Measurements from ENCODE around the gene CRYBG2. TPM values are rescaled to one million over a fixed set of nuclear protein-coding genes. Genes with fewer than 3 reads are reported as not detected.

CRYBG2 gene
- total RNA-seq, 1 donor from 2014 or later = 6.3 TPM

DNA sequence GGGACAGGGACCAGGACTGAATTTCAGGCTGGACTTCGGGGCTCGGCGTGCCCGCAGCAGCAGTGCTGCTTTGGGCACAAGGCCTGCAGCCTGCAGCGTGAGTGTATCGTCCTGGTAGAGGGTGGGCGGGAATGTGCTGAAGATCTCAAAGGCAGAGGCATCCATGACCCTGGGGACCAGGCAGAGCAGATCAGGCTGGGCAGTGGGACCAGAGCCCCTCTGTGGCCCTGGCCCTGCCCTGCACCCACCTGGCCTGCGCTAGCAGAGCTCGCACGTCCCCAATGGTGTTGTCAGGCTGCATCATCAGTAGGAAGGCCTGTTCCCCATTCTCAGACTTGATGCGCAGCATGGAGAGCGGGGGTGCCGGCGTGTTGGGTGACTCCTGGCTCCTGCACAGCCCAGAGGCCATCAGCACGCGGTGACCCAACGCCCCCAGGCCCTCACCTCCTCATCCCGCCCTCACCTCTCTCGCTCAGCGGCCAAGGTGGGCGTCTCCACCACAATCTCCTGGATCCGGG is 71.5 kb downstream of the CRYBG2 start:
- H3K4me1 Mint-ChIP-seq = peaks cover 53% of the 10 kb centered on the region
- H3K36me3 Mint-ChIP-seq (ENCODE audit: low read depth) = peaks cover 6% of the 10 kb centered on the region
- H3K9me3 Mint-ChIP-seq = no peaks in the 10 kb centered on the region
- no peak overlapping the region for H3K27ac Mint-ChIP-seq (ENCODE audit: unreplicated experiment)
- TF ChIP-seq CTCF (conservative IDR thresholded peaks at IDR 0.05) = no peak
- peak overlapping the region; percentile 56 for H3K4me3 Mint-ChIP-seq
- DNase-seq (ENCODE audit: low read depth, low spot score) = no peak
- peaks cover 5% of the 10 kb centered on the region for H3K27me3 Mint-ChIP-seq (ENCODE audit: low read depth)

DNA sequence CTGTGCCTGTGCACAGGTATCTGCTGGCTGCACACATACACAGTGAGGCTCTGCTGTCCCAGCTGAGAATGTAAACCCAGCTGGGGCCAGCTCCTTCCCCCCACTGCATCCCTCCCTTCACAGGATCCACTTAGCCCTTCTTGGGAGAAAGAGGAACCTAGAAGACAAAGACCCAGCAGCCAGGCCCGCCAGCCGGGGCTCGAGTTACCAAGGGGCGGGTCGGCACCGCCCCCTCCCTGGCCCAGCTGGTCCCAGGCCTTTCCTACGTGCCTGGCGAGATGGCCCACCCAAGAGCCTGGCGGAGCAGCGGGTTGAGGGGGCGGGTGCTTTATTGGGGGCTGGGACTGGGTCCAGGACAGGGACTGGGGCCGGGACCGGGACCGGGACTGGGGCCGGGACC is 72.0 kb downstream of the CRYBG2 start:
- TF ChIP-seq CTCF (conservative IDR thresholded peaks at IDR 0.05) = no peak
- H3K4me1 Mint-ChIP-seq = peaks cover 49% of the 10 kb centered on the region
- H3K36me3 Mint-ChIP-seq (ENCODE audit: low read depth) = peaks cover 6% of the 10 kb centered on the region
- H3K9me3 Mint-ChIP-seq = no peaks in the 10 kb centered on the region
- peak overlapping the region; percentile 89 for H3K4me3 Mint-ChIP-seq
- peaks cover 5% of the 10 kb centered on the region for H3K27me3 Mint-ChIP-seq (ENCODE audit: low read depth)
- peak; percentile 42 for DNase-seq (ENCODE audit: low read depth, low spot score)
- H3K27ac Mint-ChIP-seq (ENCODE audit: unreplicated experiment) = peak overlapping the region; percentile 39

DNA sequence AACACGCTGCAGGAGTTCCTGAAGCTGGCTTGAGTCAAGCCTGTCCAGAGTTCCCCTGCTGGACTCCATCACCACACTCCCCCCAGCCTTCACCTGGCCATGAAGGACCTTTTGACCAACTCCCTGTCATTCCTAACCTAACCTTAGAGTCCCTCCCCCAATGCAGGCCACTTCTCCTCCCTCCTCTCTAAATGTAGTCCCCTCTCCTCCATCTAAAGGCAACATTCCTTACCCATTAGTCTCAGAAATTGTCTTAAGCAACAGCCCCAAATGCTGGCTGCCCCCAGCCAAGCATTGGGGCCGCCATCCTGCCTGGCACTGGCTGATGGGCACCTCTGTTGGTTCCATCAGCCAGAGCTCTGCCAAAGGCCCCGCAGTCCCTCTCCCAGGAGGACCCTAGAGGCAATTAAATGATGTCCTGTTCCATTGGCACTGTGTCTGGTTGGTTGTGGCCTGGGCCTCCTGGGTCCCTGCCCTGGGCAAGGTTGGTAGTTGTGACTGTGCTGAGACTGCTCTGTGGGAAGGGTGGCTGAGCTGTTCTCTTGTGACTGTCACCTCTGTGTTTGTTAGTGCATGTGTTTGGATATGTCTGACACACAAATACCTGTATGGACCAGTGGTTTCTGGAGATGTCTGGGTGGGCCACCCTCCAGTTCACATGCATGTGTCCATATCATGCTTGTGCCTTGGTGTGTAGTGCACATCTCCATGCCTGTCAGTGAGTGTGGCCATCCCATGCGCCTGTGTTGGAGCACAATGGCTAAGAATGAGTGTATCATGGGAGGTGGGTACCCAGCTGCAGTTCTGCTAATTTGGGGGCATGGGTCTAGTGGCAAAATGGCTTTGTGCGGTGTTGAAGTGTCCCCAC is 72.6 kb downstream of the CRYBG2 start:
- TF ChIP-seq CTCF (conservative IDR thresholded peaks at IDR 0.05) = no peak
- Mint-ChIP-seq H3K4me1 (peaks cover 51% of the 10 kb centered on the region), H3K4me3 (peak overlapping the region; percentile 89), H3K27ac (ENCODE audit: unreplicated experiment) (peak overlapping the region; percentile 39), H3K36me3 (ENCODE audit: low read depth) (peaks cover 8% of the 10 kb centered on the region), H3K27me3 (ENCODE audit: low read depth) (peaks cover 5% of the 10 kb centered on the region), H3K9me3 (no peaks in the 10 kb centered on the region)
- DNase-seq (ENCODE audit: low read depth, low spot score) = no peak

- Mint-ChIP-seq H3K4me3 (peak overlapping the region; percentile 89), H3K27me3 (ENCODE audit: low read depth) (peaks cover 5% of the 10 kb centered on the region), H3K4me1 (peaks cover 51% of the 10 kb centered on the region), H3K36me3 (ENCODE audit: low read depth) (peaks cover 10% of the 10 kb centered on the region), H3K9me3 (no peaks in the 10 kb centered on the region), H3K27ac (ENCODE audit: unreplicated experiment) (peak overlapping the region; percentile 59)
- DNase-seq (ENCODE audit: low read depth, low spot score) = no peak
- TF ChIP-seq CTCF (conservative IDR thresholded peaks at IDR 0.05) = no peak
Measured at GRCh38 chr1:26280333-26281042, 73.4 kb downstream of the CRYBG2 start.

DNA sequence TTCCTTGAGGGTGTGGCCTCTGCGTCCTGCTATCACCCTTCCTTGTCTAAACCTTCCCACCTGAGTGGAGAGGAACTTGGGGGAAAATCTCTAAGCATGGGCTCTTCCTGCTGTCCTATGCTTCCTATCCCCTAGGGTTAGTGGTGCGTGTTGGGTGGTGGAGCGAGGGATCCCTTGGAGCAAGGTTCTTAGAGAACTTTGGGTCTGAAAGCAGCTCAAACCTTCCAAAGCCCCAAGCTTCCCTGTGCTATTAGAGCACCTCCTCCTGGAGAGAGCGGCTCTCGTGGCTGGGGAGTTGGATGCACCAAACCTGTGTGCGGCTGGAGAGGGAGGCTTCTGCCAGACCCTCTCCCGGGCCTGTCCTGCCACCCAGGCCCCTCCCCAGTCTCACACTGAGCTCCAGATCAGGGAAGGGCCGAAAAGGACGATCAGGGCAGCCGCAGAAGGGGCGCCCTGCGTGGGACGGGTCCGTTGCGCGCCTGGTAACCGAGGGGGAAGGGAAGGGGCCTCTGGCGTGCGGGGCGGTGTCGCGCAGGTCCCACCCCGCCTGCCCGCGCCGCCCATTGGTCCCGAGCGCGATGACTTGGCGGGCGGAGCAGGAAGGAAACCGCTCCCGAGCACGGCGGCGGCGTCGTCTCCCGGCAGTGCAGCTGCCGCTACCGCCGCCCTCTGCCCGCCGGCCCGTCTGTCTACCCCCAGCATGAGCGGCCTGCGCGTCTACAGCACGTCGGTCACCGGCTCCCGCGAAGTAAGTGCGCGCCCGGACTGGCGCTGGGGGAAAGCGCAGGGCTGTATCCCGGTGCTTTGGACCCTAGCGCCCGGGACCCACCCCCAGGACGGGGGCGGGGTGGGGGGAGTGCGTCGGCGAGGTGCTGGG is 74.2 kb downstream of the CRYBG2 start, which contains the start of gene SH3BGRL3:
Gene SH3BGRL3 (plus strand): TSS at position 631 of the 877 bp plus-strand sequence. CDS start 70 bp downstream, at position 701.
- Mint-ChIP-seq H3K36me3 (ENCODE audit: low read depth) (peaks cover 11% of the 10 kb centered on the region), H3K4me1 (peaks cover 46% of the 10 kb centered on the region), H3K9me3 (no peaks in the 10 kb centered on the region), H3K27ac (ENCODE audit: unreplicated experiment) (peak within 1 kb of the TSS; percentile 59), H3K4me3 (peak within 1 kb of the TSS; percentile 92), H3K27me3 (ENCODE audit: low read depth) (peaks cover 5% of the 10 kb centered on the region)
- DNase-seq (ENCODE audit: low read depth, low spot score) = peak; percentile 66
- TF ChIP-seq CTCF (conservative IDR thresholded peaks at IDR 0.05) = peak; percentile 57
